AG04449 (cell line): ENCODE results near the gene OXSR1.

Experiments used
- CTCF ChIA-PET: fragments of 350-600 bp; formaldehyde crosslinking; extraction: SDS; loops from one replicate; lab custom pipeline; 2021; ENCODE audit warnings: antibody characterized with exemption; lab: Yijun Ruan, JAX
- POLR2A ChIA-PET: fragments of 400-600, 350-600 bp; formaldehyde crosslinking; extraction: SDS; loops from one replicate; lab custom pipeline; 2020; ENCODE audit warnings: antibody characterized with exemption, inconsistent platforms; lab: Yijun Ruan, JAX
- DNase-seq: peaks from one replicate; pipeline ENCODE4 v3.0.0-alpha.2; 2010; ENCODE audit warnings: low read depth, low spot score
- H3K4me3 ChIP-seq: 2 replicates; pipeline ENCODE4 v1.5.1; 2011; ENCODE audit warnings: low read depth, mild to moderate bottlenecking, control low read depth, low read length
- CTCF ChIP-seq: IDR thresholded peaks from one replicate; pipeline ENCODE4 v1.5.1; 2011; ENCODE audit warnings: mild to moderate bottlenecking, moderate library complexity, low read length, control low read depth, inconsistent platforms; ENCODE audit not compliant: insufficient read depth; ENCODE audit errors: missing control alignments

The OXSR1 gene

GRCh38 chr3:38165722-38166387 lies 518 bp downstream of the OXSR1 start:
- no peak for DNase-seq
- peak overlapping the region; percentile 79 for H3K4me3 ChIP-seq
- TF ChIP-seq CTCF = no peak
- CTCF ChIA-PET = no interaction called here
- POLR2A ChIA-PET = interaction anchor here (0.6 to 2.3 kb wide), 6 partner anchors 8 to 314 kb away, joined by 3 to 24 read pairs (median 4); partner anchors contain the start of gene ACAA1

- H3K4me3 ChIP-seq = peak overlapping the region; percentile 79
- POLR2A ChIA-PET = no interaction called here
- CTCF ChIA-PET = interaction anchor here (1.1 to 1.3 kb wide), 2 partner anchors 17 to 178 kb away, joined by 3 to 6 read pairs; partner anchors contain the start of gene XYLB
- TF ChIP-seq CTCF = no peak
- DNase-seq = no peak
Measured at GRCh38 chr3:38167591-38167990, 2.3 kb downstream of the OXSR1 start.

GRCh38 chr3:38168151-38169026 lies 3.1 kb downstream of the OXSR1 start:
- peak overlapping the region; percentile 24; the same call in 1 of the 2 replicates for H3K4me3 ChIP-seq
- ChIA-PET CTCF (interaction anchor here (1.3 kb wide), 1 partner anchor 178 kb away, joined by 6 read pairs; the partner anchor contains the start of gene XYLB), POLR2A (no interaction called here)
- TF ChIP-seq CTCF = no peak
- DNase-seq = no peak

- CTCF ChIA-PET = no interaction called here
Measured at GRCh38 chr3:38169027-38169317, 3.6 kb downstream of the OXSR1 start.

GRCh38 chr3:38170722-38171121 lies 5.4 kb downstream of the OXSR1 start:
- CTCF ChIA-PET = interaction anchor here (0.9 kb wide), 1 partner anchor 309 kb away, joined by 3 read pairs; no protein-coding TSS in a partner anchor
- POLR2A ChIA-PET = interaction anchor here (0.6 kb wide), 1 partner anchor 93 kb away, joined by 3 read pairs; no protein-coding TSS in a partner anchor
- DNase-seq = no peak
- H3K4me3 ChIP-seq = no peak overlapping the region
- TF ChIP-seq CTCF = no peak

More at GRCh38 chr3:38169027-38169317, 3.6 kb downstream of the OXSR1 start:
- H3K4me3 ChIP-seq = peak overlapping the region; percentile 24; the same call in 1 of the 2 replicates
- POLR2A ChIA-PET = no interaction called here
- no peak for DNase-seq
- TF ChIP-seq CTCF = no peak

GRCh38 chr3:38171622-38172021 lies 6.3 kb downstream of the OXSR1 start:
- TF ChIP-seq CTCF = no peak
- POLR2A ChIA-PET = no interaction called here
- DNase-seq = no peak
- no peak overlapping the region for H3K4me3 ChIP-seq
- CTCF ChIA-PET = interaction anchor here (0.9 kb wide), 1 partner anchor 308 kb away, joined by 3 read pairs; no protein-coding TSS in a partner anchor
